IMR-90 (cell line): ENCODE results near the gene MDFI. TPM values are rescaled to one million over a fixed set of nuclear protein-coding genes. Genes with fewer than 3 reads are reported as not detected.

Experiments used
- ATAC-seq: fragments of 200-7000 bp; cut with Tn5 transposase; 2 replicates; pipeline ENCODE4 v1.9.1; 2020; ENCODE audit warnings: low read depth, mild to moderate bottlenecking, moderate library complexity
- BruUV-seq: library from RNA; stranded (reverse); fragments of 400-500 nt; replicated peaks from 2 replicates; lab custom pipeline; 2021; lab: Mats Ljungman, UMichigan
- CTCF ChIA-PET: fragments of 300-600 bp; formaldehyde crosslinking; extraction: SDS; loops from one replicate; lab custom pipeline; 2021; ENCODE audit warnings: antibody characterized with exemption; lab: Yijun Ruan, JAX
- POLR2A ChIA-PET: fragments of 300-600 bp; sonication (Branson Sonifier 250); formaldehyde crosslinking; loops from one replicate; lab custom pipeline; 2022; ENCODE audit warnings: antibody characterized with exemption; ENCODE audit not compliant: unreplicated experiment; lab: Charles Lee
- DNase-seq: peaks from one replicate; pipeline ENCODE4 v3.0.0; 2013
- H2AFZ ChIP-seq: replicated peaks from 2 replicates; pipeline ENCODE3; 2013; ENCODE audit warnings: low read length, mild to moderate bottlenecking; ENCODE audit not compliant: poor library complexity
- H2AK5ac ChIP-seq: 2 replicates; pipeline ENCODE4 v1.6.1; 2013; ENCODE audit warnings: low read depth, low read length, inconsistent platforms
- H2AK9ac ChIP-seq: replicated peaks from 2 replicates; pipeline ENCODE3; 2013; ENCODE audit warnings: mild to moderate bottlenecking, low read depth, low read length, moderate library complexity; ENCODE audit not compliant: poor library complexity
- H2BK120ac ChIP-seq: 2 replicates; pipeline ENCODE4 v1.6.1; 2013; ENCODE audit warnings: low read depth, low read length, inconsistent platforms
- H2BK15ac ChIP-seq: 3 replicates; pipeline ENCODE4 v1.6.1; 2013; ENCODE audit warnings: low read depth, low read length, inconsistent platforms
- H2BK20ac ChIP-seq: 2 replicates; pipeline ENCODE4 v1.6.1; 2013; ENCODE audit warnings: low read depth, mild to moderate bottlenecking, inconsistent platforms, low read length, moderate library complexity
- H2BK5ac ChIP-seq: 2 replicates; pipeline ENCODE4 v1.6.1; 2013; ENCODE audit warnings: mild to moderate bottlenecking, low read depth, low read length, inconsistent platforms; ENCODE audit not compliant: poor library complexity, severe bottlenecking
- H3K14ac ChIP-seq: replicated peaks from 2 replicates; pipeline ENCODE4 v1.6.1; 2013; ENCODE audit warnings: low read depth, low read length, inconsistent platforms
- H3K18ac ChIP-seq: 2 replicates; pipeline ENCODE4 v1.6.1; 2013; ENCODE audit warnings: low read depth, low read length, control low read depth
- H3K23ac ChIP-seq: 2 replicates; pipeline ENCODE4 v1.6.1; 2013; ENCODE audit warnings: low read depth, low read length, inconsistent platforms
- H3K27ac ChIP-seq: 2 replicates; pipeline ENCODE4 v1.5.1; 2013; ENCODE audit warnings: mild to moderate bottlenecking, control low read depth, low read length; ENCODE audit not compliant: insufficient read depth
- H3K27me3 ChIP-seq: 2 replicates; pipeline ENCODE4 v1.6.1; 2013; ENCODE audit warnings: low read length; ENCODE audit not compliant: control insufficient read depth, insufficient read depth
- H3K36me3 ChIP-seq: 2 replicates; pipeline ENCODE4 v1.6.1; 2013; ENCODE audit warnings: low read length, mixed read lengths; ENCODE audit not compliant: control insufficient read depth, insufficient read depth
- H3K4ac ChIP-seq: 2 replicates; pipeline ENCODE4 v1.6.1; 2013; ENCODE audit warnings: low read depth, low read length, inconsistent platforms
- H3K4me1 ChIP-seq: 2 replicates; pipeline ENCODE4 v1.6.1; 2013; ENCODE audit warnings: low read length, mixed read lengths; ENCODE audit not compliant: control insufficient read depth, insufficient read depth
- H3K4me2 ChIP-seq: 2 replicates; pipeline ENCODE4 v1.6.1; 2013; ENCODE audit warnings: low read depth, mild to moderate bottlenecking, control low read depth, low read length, moderate library complexity
- H3K4me3 ChIP-seq: 2 replicates; pipeline ENCODE4 v1.5.1; 2013; ENCODE audit warnings: low read depth, mild to moderate bottlenecking, control low read depth, low read length, moderate library complexity; ENCODE audit not compliant: insufficient read depth
- H3K56ac ChIP-seq: 2 replicates; pipeline ENCODE4 v1.6.1; 2013; ENCODE audit warnings: low read length, inconsistent platforms; ENCODE audit not compliant: insufficient read depth; ENCODE audit errors: extremely low read depth
- H3K79me1 ChIP-seq, 2 experiments: 2 replicates each; pipeline ENCODE4 v1.6.1; 2013; ENCODE audit warnings: low read length in 2 of 2, inconsistent platforms in 1 of 2, low read depth in 1 of 2
- H3K9ac ChIP-seq: 2 replicates; pipeline ENCODE4 v1.6.1; 2013; ENCODE audit warnings: low read depth, low read length, control low read depth
- H3K9me1 ChIP-seq: 2 replicates; pipeline ENCODE4 v1.6.1; 2013; ENCODE audit warnings: low read length, inconsistent platforms; ENCODE audit not compliant: insufficient read depth
- H3K9me3 ChIP-seq: 2 replicates; pipeline ENCODE4 v1.6.1; 2013; ENCODE audit warnings: low read length; ENCODE audit not compliant: control insufficient read depth, insufficient read depth
- H4K20me1 ChIP-seq: 2 replicates; pipeline ENCODE4 v1.6.1; 2013; ENCODE audit warnings: low read length, inconsistent platforms; ENCODE audit not compliant: insufficient read depth
- H4K5ac ChIP-seq: 2 replicates; pipeline ENCODE4 v1.6.1; 2013; ENCODE audit warnings: mild to moderate bottlenecking, low read depth, low read length, control low read depth
- H4K8ac ChIP-seq, 2 experiments: 2 replicates each; pipeline ENCODE4 v1.6.1; 2013; ENCODE audit warnings: low read depth in 2 of 2, low read length in 2 of 2, control low read depth in 1 of 2, inconsistent platforms in 1 of 2
- H4K91ac ChIP-seq: 2 replicates; pipeline ENCODE4 v1.6.1; 2013; ENCODE audit warnings: low read depth, low read length, inconsistent platforms; ENCODE audit not compliant: insufficient read depth
- BHLHE40 ChIP-seq: fragments of 150-350 bp; IDR thresholded peaks from 2 replicates; pipeline ENCODE4 v1.6.1; 2016; ENCODE audit warnings: mild to moderate bottlenecking, low read depth, low read length
- CEBPB ChIP-seq: IDR thresholded peaks from 2 replicates; pipeline ENCODE4 v1.6.1; 2012; ENCODE audit warnings: low read depth, low read length, improper control_type of control experiment
- CHD1 ChIP-seq: IDR thresholded peaks from 2 replicates; pipeline ENCODE4 v1.6.1; 2012; ENCODE audit warnings: low read depth, low read length, improper control_type of control experiment
- FOS ChIP-seq: fragments of 150-350 bp; IDR thresholded peaks from 2 replicates; pipeline ENCODE4 v1.6.1; 2016; ENCODE audit warnings: low read depth, low read length
- MAFK ChIP-seq: IDR thresholded peaks from 2 replicates; pipeline ENCODE4 v1.6.1; 2012; ENCODE audit warnings: low read depth, low read length, improper control_type of control experiment
- MAZ ChIP-seq: IDR thresholded peaks from 2 replicates; pipeline ENCODE4 v1.6.1; 2012; ENCODE audit warnings: low read depth, mild to moderate bottlenecking, low read length, improper control_type of control experiment, moderate library complexity, borderline replicate concordance
- MXI1 ChIP-seq: IDR thresholded peaks from 2 replicates; pipeline ENCODE4 v1.6.1; 2012; ENCODE audit warnings: low read depth, mild to moderate bottlenecking, low read length, moderate library complexity, borderline replicate concordance
- NFE2L2 ChIP-seq: fragments of 150-350 bp; IDR thresholded peaks from 2 replicates; pipeline ENCODE4 v1.6.1; 2016; ENCODE audit warnings: low read depth, mild to moderate bottlenecking, low read length
- POLR2A ChIP-seq: IDR thresholded peaks from 2 replicates; pipeline ENCODE4 v1.6.1; 2012; ENCODE audit warnings: mild to moderate bottlenecking, low read depth, low read length
- RCOR1 ChIP-seq: IDR thresholded peaks from 2 replicates; pipeline ENCODE4 v1.6.1; 2012; ENCODE audit warnings: mild to moderate bottlenecking, low read length, improper control_type of control experiment; ENCODE audit not compliant: insufficient replicate concordance
- RFX5 ChIP-seq: IDR thresholded peaks from 2 replicates; pipeline ENCODE4 v1.8.0; 2012; ENCODE audit warnings: low read depth, mild to moderate bottlenecking, low read length, moderate library complexity
- SMC3 ChIP-seq: fragments of 150-350 bp; IDR thresholded peaks from 2 replicates; pipeline ENCODE4 v1.6.1; 2016; ENCODE audit warnings: low read depth, mild to moderate bottlenecking, antibody characterized with exemption, low read length, moderate library complexity
- WGBS, 2 experiments: methylation state at CpG; one replicate each; pipeline versions ENCODE4 v1.1.5 to v1.1.7; 2013; ENCODE audit warnings: missing lambda C conversion rate in 2 of 2; ENCODE audit not compliant: insufficient read length in 1 of 2; ENCODE audit errors: extremely low coverage in 2 of 2; 5-methylcytosine and 5-hydroxymethylcytosine counted together
- dilution Hi-C: fragments of 300-500 bp; cut with HindIII; formaldehyde crosslinking; loops from one replicate; pipeline ENCODE4 v1.14.3; 2018; ENCODE audit warnings: low sequenced_read_pairs; ENCODE audit not compliant: unreplicated experiment
- in situ Hi-C: fragments of 300-500 bp; cut with MboI; formaldehyde crosslinking; loops from 3 replicates; pipeline ENCODE4 v1.14.3; 2019; ENCODE audit warnings: low sequenced_read_pairs, inconsistent platforms, mixed read lengths
- intact Hi-C: fragments of 100-400 bp; cut with micrococcal nuclease; formaldehyde crosslinking; loops from 2 replicates; pipeline ENCODE4 v1.10.0; 2022
- polyA plus RNA-seq, 3 experiments: library from polyadenylated mRNA; depleted of rRNA; stranded (reverse); fragments of >200 nt; gene quantifications; 2 replicates each; pipeline ENCODE4 v1.2.3, GENCODE V29; 2012; ENCODE audit warnings: low replicate concordance in 1 of 3
- total RNA-seq: library from RNA; depleted of rRNA; stranded (reverse); fragments of >200 nt; gene quantifications from 2 replicates; pipeline ENCODE4 v1.2.3, GENCODE V29; 2012
- TF ChIP-seq, protein P1 (sequence below): fragments of 150-350 bp; IDR thresholded peaks from 2 replicates; pipeline ENCODE4 v1.6.1; 2016; ENCODE audit warnings: low read depth, mild to moderate bottlenecking, low read length, moderate library complexity, borderline replicate concordance
- TF ChIP-seq, protein P2 (sequence below): fragments of 150-350 bp; IDR thresholded peaks from 2 replicates; pipeline ENCODE4 v1.6.1; 2017; ENCODE audit warnings: mild to moderate bottlenecking, antibody characterized with exemption, low read length, low read depth
- TF ChIP-seq, protein P3 (sequence below): conservative IDR thresholded peaks from 2 replicates; pipeline ENCODE4 v1.5.1; 2012; ENCODE audit warnings: mild to moderate bottlenecking, low read depth, low read length, improper control_type of control experiment

Gene MDFI
- total and polyA plus RNA-seq, 2 of the 4 experiments (the other 2 are of a cell fraction): 0.18 to 0.29 TPM

DNA sequence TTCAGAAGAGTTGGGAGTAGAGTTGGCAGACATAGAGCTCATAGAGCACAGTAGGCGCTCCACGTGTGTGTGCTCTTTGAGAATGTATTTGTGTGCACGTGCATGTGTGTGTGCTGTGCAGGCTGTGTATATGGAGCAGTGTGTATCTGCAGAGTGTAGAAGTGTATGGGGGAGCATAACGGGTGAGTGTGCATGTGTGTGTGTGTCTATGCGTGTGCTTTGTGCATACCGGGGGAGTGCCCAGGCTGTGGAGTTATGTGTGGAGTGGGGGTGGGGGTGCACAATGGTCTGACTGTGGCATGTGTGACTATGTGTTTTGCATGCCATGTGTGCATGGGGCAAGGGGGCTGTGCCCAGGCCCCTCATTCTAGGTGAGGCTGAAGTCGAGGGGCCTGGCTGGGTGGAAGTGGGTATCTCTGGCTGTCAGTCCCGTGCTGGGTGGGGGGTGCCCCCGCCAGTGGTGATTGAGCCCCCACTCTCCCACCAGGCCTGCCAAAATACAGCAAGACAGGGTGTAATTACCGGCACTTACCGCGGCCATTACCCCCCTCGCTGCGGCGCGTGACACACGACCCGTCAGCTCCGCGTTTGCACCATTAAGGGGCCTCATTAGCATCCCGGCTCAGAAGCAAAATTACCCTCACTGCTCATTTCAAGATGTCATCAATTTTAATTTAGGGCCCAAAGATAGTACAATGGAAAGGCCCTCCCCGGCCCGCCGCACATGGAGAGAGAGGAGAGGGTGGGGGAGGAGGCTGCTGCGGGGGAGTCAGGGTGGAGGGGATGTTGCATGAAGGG lies 39.1 kb downstream of the MDFI start:
- Histone ChIP-seq H4K5ac (no peak overlapping the region), H3K18ac (no peak overlapping the region), H2BK15ac (no peak overlapping the region), H3K4ac (no peak overlapping the region), H3K9ac (no peak overlapping the region), H3K23ac (no peak overlapping the region), H2BK20ac (no peak overlapping the region), H3K56ac (no peak overlapping the region), H2AFZ (no peak overlapping the region), H4K91ac (no peak overlapping the region), H4K20me1 (no peaks in the 10 kb centered on the region), H3K27me3 (peaks cover 34% of the 10 kb centered on the region), H3K9me3 (no peaks in the 10 kb centered on the region), H3K27ac (no peak overlapping the region), H3K9me1 (no peaks in the 10 kb centered on the region; the same call in 1 of the 2 replicates), H3K14ac (no peak overlapping the region), H3K36me3 (no peaks in the 10 kb centered on the region), H3K4me2 (no peak overlapping the region), H3K4me1 (no peaks in the 10 kb centered on the region), H3K4me3 (no peak overlapping the region), H2AK9ac (no peak overlapping the region), H2BK120ac (no peak overlapping the region), H2AK5ac (no peak overlapping the region), H2BK5ac (no peak overlapping the region), H3K79me1 (no peaks in the 10 kb centered on the region), H4K8ac (no peak overlapping the region)
- DNase-seq (no peak), ATAC-seq (no peak)
- BruUV-seq: no TSS peak
- ChIA-PET POLR2A (interaction anchor here (0.5 kb wide), 1 partner anchor 99 kb away, joined by 4 read pairs; no protein-coding TSS in a partner anchor), CTCF (no interaction called here)
- dilution Hi-C loops: no loop called here
- 42% methylated on average over 8 of the region's 25 CpGs; no CpG with 5 or more reads in 1 of the 2 experiments for WGBS, 2 experiments
- intact Hi-C loops: no loop called here
- in situ Hi-C loops: no loop called here
- TF ChIP-seq FOS (no peak), SMC3 (no peak), MAFK (no peak), NFE2L2 (no peak), POLR2A (no peak), MAZ (no peak), CEBPB (no peak), CHD1 (no peak), BHLHE40 (no peak), RCOR1 (no peak), MXI1 (no peak), RFX5 (no peak)
- TF ChIP-seq, protein P1, sequence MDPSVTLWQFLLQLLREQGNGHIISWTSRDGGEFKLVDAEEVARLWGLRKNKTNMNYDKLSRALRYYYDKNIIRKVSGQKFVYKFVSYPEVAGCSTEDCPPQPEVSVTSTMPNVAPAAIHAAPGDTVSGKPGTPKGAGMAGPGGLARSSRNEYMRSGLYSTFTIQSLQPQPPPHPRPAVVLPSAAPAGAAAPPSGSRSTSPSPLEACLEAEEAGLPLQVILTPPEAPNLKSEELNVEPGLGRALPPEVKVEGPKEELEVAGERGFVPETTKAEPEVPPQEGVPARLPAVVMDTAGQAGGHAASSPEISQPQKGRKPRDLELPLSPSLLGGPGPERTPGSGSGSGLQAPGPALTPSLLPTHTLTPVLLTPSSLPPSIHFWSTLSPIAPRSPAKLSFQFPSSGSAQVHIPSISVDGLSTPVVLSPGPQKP: no peak
- TF ChIP-seq, protein P2, sequence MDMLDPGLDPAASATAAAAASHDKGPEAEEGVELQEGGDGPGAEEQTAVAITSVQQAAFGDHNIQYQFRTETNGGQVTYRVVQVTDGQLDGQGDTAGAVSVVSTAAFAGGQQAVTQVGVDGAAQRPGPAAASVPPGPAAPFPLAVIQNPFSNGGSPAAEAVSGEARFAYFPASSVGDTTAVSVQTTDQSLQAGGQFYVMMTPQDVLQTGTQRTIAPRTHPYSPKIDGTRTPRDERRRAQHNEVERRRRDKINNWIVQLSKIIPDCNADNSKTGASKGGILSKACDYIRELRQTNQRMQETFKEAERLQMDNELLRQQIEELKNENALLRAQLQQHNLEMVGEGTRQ: no peak
- TF ChIP-seq, protein P3, sequence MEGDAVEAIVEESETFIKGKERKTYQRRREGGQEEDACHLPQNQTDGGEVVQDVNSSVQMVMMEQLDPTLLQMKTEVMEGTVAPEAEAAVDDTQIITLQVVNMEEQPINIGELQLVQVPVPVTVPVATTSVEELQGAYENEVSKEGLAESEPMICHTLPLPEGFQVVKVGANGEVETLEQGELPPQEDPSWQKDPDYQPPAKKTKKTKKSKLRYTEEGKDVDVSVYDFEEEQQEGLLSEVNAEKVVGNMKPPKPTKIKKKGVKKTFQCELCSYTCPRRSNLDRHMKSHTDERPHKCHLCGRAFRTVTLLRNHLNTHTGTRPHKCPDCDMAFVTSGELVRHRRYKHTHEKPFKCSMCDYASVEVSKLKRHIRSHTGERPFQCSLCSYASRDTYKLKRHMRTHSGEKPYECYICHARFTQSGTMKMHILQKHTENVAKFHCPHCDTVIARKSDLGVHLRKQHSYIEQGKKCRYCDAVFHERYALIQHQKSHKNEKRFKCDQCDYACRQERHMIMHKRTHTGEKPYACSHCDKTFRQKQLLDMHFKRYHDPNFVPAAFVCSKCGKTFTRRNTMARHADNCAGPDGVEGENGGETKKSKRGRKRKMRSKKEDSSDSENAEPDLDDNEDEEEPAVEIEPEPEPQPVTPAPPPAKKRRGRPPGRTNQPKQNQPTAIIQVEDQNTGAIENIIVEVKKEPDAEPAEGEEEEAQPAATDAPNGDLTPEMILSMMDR: no peak
